SK-N-SH (cell line): Measurements from ENCODE around the gene SMAP2.

ENCODE experiments used
- CTCF ChIP-seq: fragments of 200-600 bp; sonication (generic); IDR thresholded peaks from 2 replicates; pipeline ENCODE4 v1.6.1; 2017; ENCODE audit warnings: antibody characterized with exemption, mild to moderate bottlenecking, moderate library complexity
- FOXJ3 ChIP-seq: sonication (generic); formaldehyde crosslinking; IDR thresholded peaks from 2 replicates; pipeline ENCODE4 v1.5.1; 2020; ENCODE audit warnings: mild to moderate bottlenecking, missing genetic modification reagents
- MEF2A ChIP-seq: IDR thresholded peaks from 2 replicates; pipeline ENCODE4 v1.4.0; 2012; ENCODE audit warnings: low read depth, borderline replicate concordance
- NRF1 ChIP-seq: IDR thresholded peaks from 2 replicates; pipeline ENCODE4 v1.6.1; 2012; ENCODE audit warnings: low read depth, mild to moderate bottlenecking, low read length
- POLR2AphosphoS5 ChIP-seq: IDR thresholded peaks from 2 replicates; pipeline ENCODE4 v1.6.1; 2012; ENCODE audit warnings: low read depth, low read length
- REST ChIP-seq: IDR thresholded peaks from 2 replicates; pipeline ENCODE4 v1.6.1; 2012; ENCODE audit warnings: mild to moderate bottlenecking, low read depth, low read length, moderate library complexity
- SMC3 ChIP-seq: IDR thresholded peaks from 2 replicates; pipeline ENCODE4 v1.6.1; 2012; ENCODE audit warnings: low read depth, low read length, improper control_type of control experiment
- TAF1 ChIP-seq: IDR thresholded peaks from 2 replicates; pipeline ENCODE4 v1.6.1; 2012; ENCODE audit warnings: low read depth, mild to moderate bottlenecking, low read length, moderate library complexity, borderline replicate concordance
- TCF12 ChIP-seq: IDR thresholded peaks from 2 replicates; pipeline ENCODE4 v1.4.0; 2012
- YY1 ChIP-seq: IDR thresholded peaks from 2 replicates; pipeline ENCODE4 v1.4.0; 2012; ENCODE audit warnings: low read depth, mild to moderate bottlenecking
- TF ChIP-seq, protein P1 (sequence below): fragments of 150-350 bp; IDR thresholded peaks from 2 replicates; pipeline ENCODE4 v1.6.1; 2017; ENCODE audit warnings: antibody characterized with exemption, low read length, low read depth, borderline replicate concordance
- TF ChIP-seq, protein P2 (sequence below): fragments of 150-350 bp; IDR thresholded peaks from 2 replicates; pipeline ENCODE4 v1.6.1; 2016; ENCODE audit warnings: mild to moderate bottlenecking, low read depth, low read length
- TF ChIP-seq, protein P3 (sequence below): IDR thresholded peaks from 2 replicates; pipeline ENCODE4 v1.4.0; 2012; ENCODE audit warnings: low read depth, borderline replicate concordance
- TF ChIP-seq, protein P4 (sequence below): IDR thresholded peaks from 2 replicates; pipeline ENCODE4 v1.4.0; 2012; ENCODE audit warnings: low read depth

DNA sequence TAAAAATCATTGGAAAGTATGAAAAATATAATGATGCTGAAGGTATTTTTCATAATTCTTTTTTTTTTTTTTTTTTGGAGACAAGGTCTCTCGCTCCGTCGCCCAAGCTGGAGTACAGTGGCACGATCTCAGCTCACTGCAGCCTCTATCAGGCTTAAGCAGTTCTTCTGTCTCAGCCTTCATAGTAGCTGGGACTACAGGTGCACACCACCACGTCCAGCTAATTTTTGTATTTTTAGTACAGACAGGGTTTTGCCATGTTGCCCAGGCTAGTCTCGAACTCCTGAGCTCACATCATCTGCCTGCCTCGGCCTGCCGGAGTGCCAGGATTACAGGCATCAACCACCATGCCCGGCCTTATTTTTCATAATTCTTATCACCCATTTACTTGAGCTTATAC lies 13.3 kb downstream of the SMAP2 start:
- TF ChIP-seq CTCF (no peak), POLR2AphosphoS5 (no peak), TCF12 (no peak), YY1 (no peak), MEF2A (no peak), TAF1 (no peak), FOXJ3 (no peak), REST (no peak), NRF1 (no peak), SMC3 (no peak)
- TF ChIP-seq, protein P1, sequence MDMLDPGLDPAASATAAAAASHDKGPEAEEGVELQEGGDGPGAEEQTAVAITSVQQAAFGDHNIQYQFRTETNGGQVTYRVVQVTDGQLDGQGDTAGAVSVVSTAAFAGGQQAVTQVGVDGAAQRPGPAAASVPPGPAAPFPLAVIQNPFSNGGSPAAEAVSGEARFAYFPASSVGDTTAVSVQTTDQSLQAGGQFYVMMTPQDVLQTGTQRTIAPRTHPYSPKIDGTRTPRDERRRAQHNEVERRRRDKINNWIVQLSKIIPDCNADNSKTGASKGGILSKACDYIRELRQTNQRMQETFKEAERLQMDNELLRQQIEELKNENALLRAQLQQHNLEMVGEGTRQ = no peak
- TF ChIP-seq, protein P2, sequence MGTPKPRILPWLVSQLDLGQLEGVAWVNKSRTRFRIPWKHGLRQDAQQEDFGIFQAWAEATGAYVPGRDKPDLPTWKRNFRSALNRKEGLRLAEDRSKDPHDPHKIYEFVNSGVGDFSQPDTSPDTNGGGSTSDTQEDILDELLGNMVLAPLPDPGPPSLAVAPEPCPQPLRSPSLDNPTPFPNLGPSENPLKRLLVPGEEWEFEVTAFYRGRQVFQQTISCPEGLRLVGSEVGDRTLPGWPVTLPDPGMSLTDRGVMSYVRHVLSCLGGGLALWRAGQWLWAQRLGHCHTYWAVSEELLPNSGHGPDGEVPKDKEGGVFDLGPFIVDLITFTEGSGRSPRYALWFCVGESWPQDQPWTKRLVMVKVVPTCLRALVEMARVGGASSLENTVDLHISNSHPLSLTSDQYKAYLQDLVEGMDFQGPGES = no peak
- TF ChIP-seq, protein P3, sequence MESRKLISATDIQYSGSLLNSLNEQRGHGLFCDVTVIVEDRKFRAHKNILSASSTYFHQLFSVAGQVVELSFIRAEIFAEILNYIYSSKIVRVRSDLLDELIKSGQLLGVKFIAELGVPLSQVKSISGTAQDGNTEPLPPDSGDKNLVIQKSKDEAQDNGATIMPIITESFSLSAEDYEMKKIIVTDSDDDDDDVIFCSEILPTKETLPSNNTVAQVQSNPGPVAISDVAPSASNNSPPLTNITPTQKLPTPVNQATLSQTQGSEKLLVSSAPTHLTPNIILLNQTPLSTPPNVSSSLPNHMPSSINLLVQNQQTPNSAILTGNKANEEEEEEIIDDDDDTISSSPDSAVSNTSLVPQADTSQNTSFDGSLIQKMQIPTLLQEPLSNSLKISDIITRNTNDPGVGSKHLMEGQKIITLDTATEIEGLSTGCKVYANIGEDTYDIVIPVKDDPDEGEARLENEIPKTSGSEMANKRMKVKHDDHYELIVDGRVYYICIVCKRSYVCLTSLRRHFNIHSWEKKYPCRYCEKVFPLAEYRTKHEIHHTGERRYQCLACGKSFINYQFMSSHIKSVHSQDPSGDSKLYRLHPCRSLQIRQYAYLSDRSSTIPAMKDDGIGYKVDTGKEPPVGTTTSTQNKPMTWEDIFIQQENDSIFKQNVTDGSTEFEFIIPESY = no peak
- TF ChIP-seq, protein P4, sequence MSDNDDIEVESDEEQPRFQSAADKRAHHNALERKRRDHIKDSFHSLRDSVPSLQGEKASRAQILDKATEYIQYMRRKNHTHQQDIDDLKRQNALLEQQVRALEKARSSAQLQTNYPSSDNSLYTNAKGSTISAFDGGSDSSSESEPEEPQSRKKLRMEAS = no peak
